H9 (cell line): ENCODE measurements around the gene ISG20. TPM values are rescaled to one million over a fixed set of nuclear protein-coding genes. Genes with fewer than 3 reads are reported as not detected.

Source experiments
- DNase-seq: peaks from one replicate; pipeline ENCODE4 v3.0.0-alpha.2; 2017
- H2AFZ ChIP-seq: one replicate; pipeline ENCODE4 v1.6.1; 2013; ENCODE audit warnings: mild to moderate bottlenecking, low read length, control low read depth, moderate library complexity
- H2AK5ac ChIP-seq: 2 replicates; pipeline ENCODE4 v1.6.1; 2013; ENCODE audit warnings: low read length, control low read depth, mixed read lengths; ENCODE audit not compliant: insufficient read length
- H2BK120ac ChIP-seq: one replicate; pipeline ENCODE4 v1.6.1; 2013; ENCODE audit warnings: low read depth, mild to moderate bottlenecking, low read length, control low read depth, inconsistent platforms; ENCODE audit not compliant: poor library complexity, severe bottlenecking
- H2BK12ac ChIP-seq: 2 replicates; pipeline ENCODE4 v1.6.1; 2013; ENCODE audit warnings: low read length, control low read depth, mixed read lengths, low read depth; ENCODE audit not compliant: insufficient read length
- H2BK15ac ChIP-seq: 2 replicates; pipeline ENCODE4 v1.6.1; 2013; ENCODE audit warnings: low read depth, low read length, control low read depth
- H2BK20ac ChIP-seq: one replicate; pipeline ENCODE4 v1.6.1; 2013; ENCODE audit warnings: low read depth, mild to moderate bottlenecking, low read length, control low read depth, inconsistent platforms; ENCODE audit not compliant: poor library complexity, severe bottlenecking
- H2BK5ac ChIP-seq: 2 replicates; pipeline ENCODE4 v1.6.1; 2013; ENCODE audit warnings: low read length, control low read depth, mixed read lengths; ENCODE audit not compliant: insufficient read length
- H3K14ac ChIP-seq: 2 replicates; pipeline ENCODE4 v1.6.1; 2013; ENCODE audit warnings: low read length, control low read depth; ENCODE audit not compliant: insufficient read depth
- H3K18ac ChIP-seq: 2 replicates; pipeline ENCODE4 v1.6.1; 2013; ENCODE audit warnings: low read depth, mild to moderate bottlenecking, mixed read lengths, low read length, control low read depth; ENCODE audit not compliant: insufficient read length
- H3K23ac ChIP-seq: 2 replicates; pipeline ENCODE4 v1.6.1; 2013; ENCODE audit warnings: low read length, control low read depth, mixed read lengths, low read depth; ENCODE audit not compliant: insufficient read length
- H3K23me2 ChIP-seq: 2 replicates; pipeline ENCODE4 v1.6.1; 2013; ENCODE audit warnings: low read depth, mild to moderate bottlenecking, mixed read lengths, low read length, control low read depth; ENCODE audit not compliant: insufficient read length, poor library complexity, severe bottlenecking
- H3K27ac ChIP-seq: 2 replicates; pipeline ENCODE4 v1.5.1; 2013; ENCODE audit warnings: low read length, control low read depth, mixed read lengths, low read depth; ENCODE audit not compliant: insufficient read length
- H3K27me3 ChIP-seq: 2 replicates; pipeline ENCODE4 v1.6.1; 2013; ENCODE audit warnings: low read length, control low read depth, inconsistent platforms; ENCODE audit not compliant: insufficient read depth
- H3K4ac ChIP-seq: 2 replicates; pipeline ENCODE4 v1.6.1; 2013; ENCODE audit warnings: low read depth, mild to moderate bottlenecking, control low read depth, inconsistent platforms, low read length, moderate library complexity
- H3K4me1 ChIP-seq: 2 replicates; pipeline ENCODE4 v1.6.1; 2013; ENCODE audit warnings: low read length, control low read depth, inconsistent platforms; ENCODE audit not compliant: insufficient read depth
- H3K4me2 ChIP-seq: 2 replicates; pipeline ENCODE4 v1.6.1; 2013; ENCODE audit warnings: low read length, control low read depth, mixed read lengths; ENCODE audit not compliant: insufficient read length, insufficient read depth
- H3K56ac ChIP-seq: 2 replicates; pipeline ENCODE4 v1.6.1; 2013; ENCODE audit warnings: low read depth, mild to moderate bottlenecking, mixed read lengths, low read length, control low read depth; ENCODE audit not compliant: insufficient read length
- H3K79me1 ChIP-seq: 2 replicates; pipeline ENCODE4 v1.6.1; 2013; ENCODE audit warnings: low read depth, mild to moderate bottlenecking, moderate library complexity, low read length, control low read depth, inconsistent platforms; ENCODE audit not compliant: insufficient read depth, poor library complexity, severe bottlenecking
- H3K79me2 ChIP-seq: 2 replicates; pipeline ENCODE4 v1.6.1; 2013; ENCODE audit warnings: low read length, control low read depth, inconsistent platforms; ENCODE audit not compliant: insufficient read depth
- H3K9ac ChIP-seq: 2 replicates; pipeline ENCODE4 v1.6.1; 2013; ENCODE audit warnings: low read length, control low read depth, mixed read lengths; ENCODE audit not compliant: insufficient read length; ENCODE audit errors: extremely low read depth
- H3K9me3 ChIP-seq: one replicate; pipeline ENCODE4 v1.6.1; 2013; ENCODE audit warnings: low read depth, low read length, inconsistent platforms; ENCODE audit not compliant: control insufficient read depth
- H3T11ph ChIP-seq: one replicate; pipeline ENCODE4 v1.6.1; 2013; ENCODE audit warnings: mild to moderate bottlenecking, low read length, control low read depth, inconsistent platforms
- H4K20me1 ChIP-seq: one replicate; pipeline ENCODE4 v1.6.1; 2013; ENCODE audit not compliant: control insufficient read depth, insufficient read length, insufficient read depth
- H4K5ac ChIP-seq: 2 replicates; pipeline ENCODE4 v1.6.1; 2013; ENCODE audit warnings: low read depth, mild to moderate bottlenecking, mixed read lengths, low read length, control low read depth; ENCODE audit not compliant: insufficient read length
- H4K8ac ChIP-seq: replicated peaks from 2 replicates; pipeline ENCODE4 v1.6.1; 2013; ENCODE audit warnings: low read length, control low read depth, mixed read lengths, low read depth; ENCODE audit not compliant: insufficient read length
- H4K91ac ChIP-seq: 2 replicates; pipeline ENCODE4 v1.6.1; 2013; ENCODE audit warnings: low read depth, mild to moderate bottlenecking, moderate library complexity, mixed read lengths, low read length, control low read depth; ENCODE audit not compliant: insufficient read length
- H3K27ac Mint-ChIP-seq, 3 experiments: 2 replicates in 2 of 3; 3 replicates in 1 of 3; pipeline ENCODE4 v1.8.0; 2020 to 2021; ENCODE audit warnings: mixed read lengths in 3 of 3, mild to moderate bottlenecking in 1 of 3, moderate library complexity in 1 of 3
- H3K27me3 Mint-ChIP-seq: 2 replicates; pipeline ENCODE4 v1.8.0; 2021; ENCODE audit warnings: low read depth, mild to moderate bottlenecking, moderate library complexity, mixed read lengths
- H3K36me3 Mint-ChIP-seq, 3 experiments: 2 replicates in 2 of 3; 3 replicates in 1 of 3; pipeline ENCODE4 v1.8.0; 2020 to 2021; ENCODE audit warnings: low read depth in 3 of 3, mixed read lengths in 3 of 3; ENCODE audit not compliant: insufficient read depth in 1 of 3
- H3K4me1 Mint-ChIP-seq, 2 experiments: 2 replicates each; pipeline ENCODE4 v1.8.0; 2020; ENCODE audit warnings: mixed read lengths in 2 of 2
- H3K4me3 Mint-ChIP-seq, 2 experiments: 2 replicates in 1 of 2; 3 replicates in 1 of 2; pipeline ENCODE4 v1.8.0; 2020 to 2021; ENCODE audit warnings: mild to moderate bottlenecking in 2 of 2, mixed read lengths in 2 of 2, moderate library complexity in 1 of 2
- H3K9me3 Mint-ChIP-seq, 2 experiments: 2 replicates in 1 of 2; 3 replicates in 1 of 2; pipeline ENCODE4 v1.8.0; 2020; ENCODE audit warnings: mild to moderate bottlenecking in 2 of 2, mixed read lengths in 2 of 2, moderate library complexity in 1 of 2
- CTCF ChIP-seq: fragments of 200-600 bp; sonication (generic); conservative IDR thresholded peaks from 3 replicates; pipeline ENCODE4 v1.8.0; 2021; ENCODE audit warnings: antibody characterized with exemption, mild to moderate bottlenecking
- WGBS: extraction: QIAGEN DNeasy Blood & Tissue Kit; methylation state at CpG from one replicate; pipeline ENCODE4 v1.1.7; 2013; ENCODE audit warnings: missing lambda C conversion rate, low lambda C conversion rate, mixed read lengths; ENCODE audit not compliant: insufficient read length; ENCODE audit errors: extremely low coverage; 5-methylcytosine and 5-hydroxymethylcytosine counted together
- total RNA-seq: library from RNA; stranded (reverse); gene quantifications from 2 replicates; pipeline ENCODE4 v1.2.1, GENCODE V29; 2021

ISG20 gene
- total RNA-seq, 1 experiment from 2014 or later, result 7.4 TPM

DNA sequence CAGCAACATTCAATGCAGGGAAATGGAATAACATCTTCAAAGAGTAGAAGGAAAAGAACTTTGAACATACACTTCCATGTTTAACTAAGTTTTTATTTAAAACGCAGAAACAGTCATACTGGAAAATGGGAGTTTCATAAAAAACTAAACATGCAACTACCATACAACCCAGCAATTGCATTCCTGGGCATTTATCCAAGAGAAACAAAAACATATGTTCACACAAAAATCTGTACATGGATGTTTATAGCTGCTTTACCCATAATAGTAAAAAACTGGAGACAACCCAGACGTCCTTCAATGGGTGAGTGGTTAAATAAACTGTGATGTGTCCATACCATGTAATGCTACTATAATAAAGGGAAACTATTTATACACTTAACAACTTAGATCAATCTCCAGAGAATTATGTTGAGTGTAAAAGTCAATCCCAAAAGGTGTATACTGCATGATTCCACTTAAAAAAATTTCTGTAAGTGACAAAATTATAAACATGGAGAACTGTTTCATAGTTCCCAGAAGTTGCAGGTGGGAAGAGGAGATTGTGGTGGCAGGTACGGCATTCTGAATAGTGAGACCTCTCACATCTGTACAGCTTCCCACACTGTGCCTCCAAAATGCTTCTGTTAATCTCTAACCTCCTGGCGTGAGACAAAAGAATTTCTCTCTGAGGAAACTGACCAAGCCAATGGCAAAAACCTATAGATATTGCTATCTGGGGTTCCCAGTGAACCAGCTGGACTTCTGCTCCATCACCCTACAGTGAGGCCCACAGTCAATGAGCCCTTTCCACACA lies 23.1 kb downstream of the ISG20 start:
- no peak for DNase-seq
- Histone ChIP-seq H4K91ac (no peak overlapping the region), H2AK5ac (no peak overlapping the region), H4K5ac (no peak overlapping the region), H3K23me2 (no peaks in the 10 kb centered on the region), H3K79me1 (no peaks in the 10 kb centered on the region), H3K4me1 (no peaks in the 10 kb centered on the region; the same call in 1 of the 2 replicates), H3T11ph (no peak overlapping the region), H3K18ac (no peak overlapping the region), H3K56ac (no peak overlapping the region), H3K23ac (no peak overlapping the region), H3K9ac (no peak overlapping the region), H4K20me1 (peaks cover 2% of the 10 kb centered on the region), H3K4me2 (no peak overlapping the region), H3K14ac (no peak overlapping the region), H2BK15ac (no peak overlapping the region), H4K8ac (no peak overlapping the region), H2BK12ac (no peak overlapping the region), H2BK5ac (no peak overlapping the region), H3K27me3 (no peaks in the 10 kb centered on the region), H2BK120ac (no peak overlapping the region), H2BK20ac (no peak overlapping the region), H3K4ac (no peak overlapping the region), H3K79me2 (no peaks in the 10 kb centered on the region), H3K9me3 (no peaks in the 10 kb centered on the region), H2AFZ (no peak overlapping the region), H3K27ac (no peak overlapping the region)
- no CpG with 5 or more reads among the region's 4 CpGs for WGBS
- Mint-ChIP-seq H3K9me3 (peaks cover 0 to 6% of the 10 kb centered on the region in 2 experiments; a peak in 1 of 5 replicates), H3K4me1 (peaks cover 10 to 13% of the 10 kb centered on the region in 2 experiments), H3K27me3 (peaks cover 14% of the 10 kb centered on the region), H3K36me3 (no peaks in the 10 kb centered on the region), H3K4me3 (no peak overlapping the region), H3K27ac (no peak overlapping the region)
- no peak for TF ChIP-seq CTCF
